ENCODE measurements around the gene CARHSP1.

DNA sequence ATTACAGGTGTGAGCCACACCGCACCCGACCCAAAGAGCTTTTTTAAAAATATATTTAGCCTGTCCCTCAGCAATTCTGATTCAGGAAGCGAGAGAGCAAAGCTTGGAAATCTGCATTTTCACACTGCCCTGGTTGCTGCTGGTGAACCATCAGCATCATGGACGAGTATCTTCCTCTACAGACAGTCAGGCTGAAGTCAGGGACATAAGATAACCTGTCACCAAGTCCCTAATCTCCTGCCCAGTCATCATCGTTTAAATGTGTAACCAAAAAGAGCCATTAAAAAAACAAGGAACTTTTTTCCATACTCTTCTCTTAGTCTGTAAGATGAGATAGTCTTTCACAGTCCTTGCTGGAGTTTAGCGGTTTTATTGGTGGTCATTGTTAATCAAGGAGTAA lies 64.5 kb downstream of the CARHSP1 start:
- TF ChIP-seq, protein P1, sequence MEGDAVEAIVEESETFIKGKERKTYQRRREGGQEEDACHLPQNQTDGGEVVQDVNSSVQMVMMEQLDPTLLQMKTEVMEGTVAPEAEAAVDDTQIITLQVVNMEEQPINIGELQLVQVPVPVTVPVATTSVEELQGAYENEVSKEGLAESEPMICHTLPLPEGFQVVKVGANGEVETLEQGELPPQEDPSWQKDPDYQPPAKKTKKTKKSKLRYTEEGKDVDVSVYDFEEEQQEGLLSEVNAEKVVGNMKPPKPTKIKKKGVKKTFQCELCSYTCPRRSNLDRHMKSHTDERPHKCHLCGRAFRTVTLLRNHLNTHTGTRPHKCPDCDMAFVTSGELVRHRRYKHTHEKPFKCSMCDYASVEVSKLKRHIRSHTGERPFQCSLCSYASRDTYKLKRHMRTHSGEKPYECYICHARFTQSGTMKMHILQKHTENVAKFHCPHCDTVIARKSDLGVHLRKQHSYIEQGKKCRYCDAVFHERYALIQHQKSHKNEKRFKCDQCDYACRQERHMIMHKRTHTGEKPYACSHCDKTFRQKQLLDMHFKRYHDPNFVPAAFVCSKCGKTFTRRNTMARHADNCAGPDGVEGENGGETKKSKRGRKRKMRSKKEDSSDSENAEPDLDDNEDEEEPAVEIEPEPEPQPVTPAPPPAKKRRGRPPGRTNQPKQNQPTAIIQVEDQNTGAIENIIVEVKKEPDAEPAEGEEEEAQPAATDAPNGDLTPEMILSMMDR (IDR thresholded peaks at IDR 0.05): no peak
- no peak for TF ChIP-seq ZFX (IDR thresholded peaks at IDR 0.05; ENCODE audit: borderline replicate concordance)
